Fibroblast of lung (primary cell): ENCODE measurements around the gene WRAP73. TPM values are rescaled to one million over a fixed set of nuclear protein-coding genes. Genes with fewer than 3 reads are reported as not detected.

Experiments
- DNase-seq, 2 donors: peaks; one replicate each; pipeline versions ENCODE4 v3.0.0 to v3.0.0-alpha.2; 2010; ENCODE audit warnings: low read depth in 2 of 2
- H2AFZ ChIP-seq: 2 replicates; pipeline ENCODE4 v1.5.1; 2012; ENCODE audit warnings: low read length, control low read depth, inconsistent platforms
- H3K27ac ChIP-seq: 2 replicates; pipeline ENCODE4 v1.5.1; 2011; ENCODE audit warnings: low read length, control low read depth; ENCODE audit not compliant: insufficient read depth
- H3K27me3 ChIP-seq: 2 replicates; pipeline ENCODE4 v1.5.1; 2011; ENCODE audit warnings: mild to moderate bottlenecking, low read length; ENCODE audit not compliant: control insufficient read depth, insufficient read depth
- H3K36me3 ChIP-seq: 2 replicates; pipeline ENCODE4 v1.5.1; 2011; ENCODE audit warnings: low read length; ENCODE audit not compliant: control insufficient read depth, insufficient read depth
- H3K4me1 ChIP-seq: 2 replicates; pipeline ENCODE4 v1.5.1; 2011; ENCODE audit warnings: low read length; ENCODE audit not compliant: control insufficient read depth, insufficient read depth; ENCODE audit errors: extremely low read depth
- H3K4me2 ChIP-seq: 2 replicates; pipeline ENCODE4 v1.5.1; 2011; ENCODE audit warnings: low read length, control low read depth; ENCODE audit not compliant: insufficient read depth; ENCODE audit errors: extremely low read depth
- H3K4me3 ChIP-seq, 4 experiments: fragments of 200-600 bp in 1 of 4; sonication (generic) in 1 of 4; replicated peaks in 1 of 4; 2 replicates each; pipeline ENCODE4 v1.5.1; 2011 to 2016; ENCODE audit warnings: low read length in 4 of 4, low read depth in 3 of 4, mild to moderate bottlenecking in 3 of 4, control low read depth in 2 of 4, inconsistent platforms in 1 of 4, mixed read lengths in 1 of 4; ENCODE audit not compliant: insufficient read depth in 1 of 4; ENCODE audit errors: control extremely low read depth in 1 of 4
- H3K79me2 ChIP-seq: 2 replicates; pipeline ENCODE4 v1.5.1; 2012; ENCODE audit warnings: mild to moderate bottlenecking, low read length, inconsistent platforms; ENCODE audit not compliant: control insufficient read depth, insufficient read depth
- H3K9ac ChIP-seq: 2 replicates; pipeline ENCODE4 v1.5.1; 2011; ENCODE audit warnings: mild to moderate bottlenecking, low read length, control low read depth; ENCODE audit not compliant: insufficient read depth
- H3K9me3 ChIP-seq: 2 replicates; pipeline ENCODE4 v1.5.1; 2012; ENCODE audit warnings: low read depth, low read length; ENCODE audit not compliant: control insufficient read depth, insufficient read depth
- H4K20me1 ChIP-seq: 2 replicates; pipeline ENCODE4 v1.5.1; 2011; ENCODE audit warnings: low read length; ENCODE audit not compliant: control insufficient read depth, insufficient read depth; ENCODE audit errors: extremely low read depth
- CTCF ChIP-seq, 2 donors: IDR thresholded peaks in 1 of 2; conservative IDR thresholded peaks in 1 of 2; 1 replicate in 1 of 2; 2 replicates in 1 of 2; pipeline ENCODE4 v1.5.1; 2011 to 2012; ENCODE audit warnings: low read length in 2 of 2, control low read depth in 1 of 2, inconsistent platforms in 1 of 2, low read depth in 1 of 2, mild to moderate bottlenecking in 1 of 2
- EZH2 ChIP-seq: IDR thresholded peaks from 2 replicates; pipeline ENCODE4 v1.5.1; 2012; ENCODE audit warnings: low read length, control low read depth, mild to moderate bottlenecking; ENCODE audit errors: missing control alignments
- polyA plus RNA-seq, 2 donors: library from polyadenylated mRNA; depleted of rRNA in 1 of 2; stranded (reverse) in 1 of 2; unstranded in 1 of 2; fragments of >200 nt; gene quantifications; 2 replicates each; pipeline ENCODE4 v1.2.1, GENCODE V29; 2011 to 2012; ENCODE audit warnings: missing spikeins in 1 of 2
- total RNA-seq: library from RNA; depleted of rRNA; stranded (reverse); fragments of >200 nt; gene quantifications from 2 replicates; pipeline ENCODE4 v1.2.1, GENCODE V29; 2014

The WRAP73 gene
- total and polyA plus RNA-seq, 2 donors (not counting 1 experiment from before 2014, with no cell fraction given): 12.0 to 15.0 TPM

- no peak overlapping the region for H3K9ac ChIP-seq
- H4K20me1 ChIP-seq: no peaks in the 10 kb centered on the region
- no peaks in the 10 kb centered on the region for H3K9me3 ChIP-seq
- H3K27me3 ChIP-seq: no peaks in the 10 kb centered on the region
- no peak overlapping the region for H3K27ac ChIP-seq
- H3K79me2 ChIP-seq: no peaks in the 10 kb centered on the region
- peak; percentile 16 for TF ChIP-seq EZH2
- TF ChIP-seq CTCF (conservative IDR thresholded peaks at IDR 0.05 in 1 of 2, IDR thresholded peaks at IDR 0.05 in 1 of 2; ENCODE audit: low read depth in 1 of 2, low read length in 2 of 2): no peak
- H3K4me2 ChIP-seq: no peak overlapping the region
- no peaks in the 10 kb centered on the region for H3K4me1 ChIP-seq
- no peak for DNase-seq
- H3K36me3 ChIP-seq: no peaks in the 10 kb centered on the region
- no peak overlapping the region for H2AFZ ChIP-seq
- H3K4me3 ChIP-seq: no peak overlapping the region
Measured at GRCh38 chr1:3598522-3599285, 51.2 kb downstream of the WRAP73 start.

GRCh38 chr1:3598051-3598491, 51.8 kb downstream of the WRAP73 start:
- TF ChIP-seq CTCF (conservative IDR thresholded peaks at IDR 0.05 in 1 of 2, IDR thresholded peaks at IDR 0.05 in 1 of 2; ENCODE audit: low read depth in 1 of 2, low read length in 2 of 2): no peak
- no peak for TF ChIP-seq EZH2
- Histone ChIP-seq H3K9me3 (no peaks in the 10 kb centered on the region), H4K20me1 (no peaks in the 10 kb centered on the region), H3K36me3 (no peaks in the 10 kb centered on the region), H3K4me3 (no peak overlapping the region), H3K9ac (no peak overlapping the region), H2AFZ (no peak overlapping the region), H3K4me1 (no peaks in the 10 kb centered on the region), H3K27me3 (no peaks in the 10 kb centered on the region), H3K4me2 (no peak overlapping the region), H3K27ac (no peak overlapping the region), H3K79me2 (no peaks in the 10 kb centered on the region)
- peak in 1 of 2 donors; percentile 17 for DNase-seq

- Histone ChIP-seq H3K36me3 (no peaks in the 10 kb centered on the region), H3K9ac (no peak overlapping the region), H3K27me3 (no peaks in the 10 kb centered on the region), H3K79me2 (no peaks in the 10 kb centered on the region), H3K9me3 (no peaks in the 10 kb centered on the region), H2AFZ (no peak overlapping the region), H3K4me1 (no peaks in the 10 kb centered on the region), H3K27ac (no peak overlapping the region), H3K4me3 (no peak overlapping the region), H3K4me2 (no peak overlapping the region), H4K20me1 (no peaks in the 10 kb centered on the region)
- TF ChIP-seq EZH2: no peak
- TF ChIP-seq CTCF (conservative IDR thresholded peaks at IDR 0.05 in 1 of 2, IDR thresholded peaks at IDR 0.05 in 1 of 2; ENCODE audit: low read depth in 1 of 2, low read length in 2 of 2): no peak
- DNase-seq: no peak
Measured at GRCh38 chr1:3597599-3597964, 52.3 kb downstream of the WRAP73 start.
